ENCODE results near the gene PCP4. TPM values are rescaled to one million over a fixed set of nuclear protein-coding genes. Genes with fewer than 3 reads are reported as not detected.

Gene PCP4
- total and polyA plus RNA-seq, 2 donors (not counting 3 experiments of a cell fraction or from before 2014, with no cell fraction given), result not detected

- ChIA-PET CTCF (no interaction called here), POLR2A (no interaction called here)
- no peaks in the 10 kb centered on the region for H3K9me1 ChIP-seq (replicated peaks; ENCODE audit: control insufficient read depth, extremely low read depth, insufficient read depth, low read length)
- H3K4me1 ChIP-seq (ENCODE audit: control insufficient read depth, extremely low read depth, insufficient read depth, low read length), result no peaks in the 10 kb centered on the region
- no peaks in the 10 kb centered on the region for H4K20me1 ChIP-seq (replicated peaks; ENCODE audit: control insufficient read depth, extremely low read depth, insufficient read depth, low read length)
- H3K79me2 ChIP-seq (ENCODE audit: control insufficient read depth, insufficient read depth, low read length), result no peaks in the 10 kb centered on the region
- intact Hi-C loops (cut with micrococcal nuclease), result no loop called here
- no peak overlapping the region for H3K4me2 ChIP-seq (ENCODE audit: insufficient read depth, low read length)
- H3K27me3 ChIP-seq (ENCODE audit: control insufficient read depth in 2 of 2, insufficient read depth in 2 of 2, low read length in 2 of 2), result no peaks in the 10 kb centered on the region
- dilution Hi-C loops (cut with MboI; ENCODE audit: extremely low pct_ligation_motif_present, low sequenced_read_pairs), result no loop called here
- no TSS peak for BruUV-seq (replicated peaks)
- no peak overlapping the region for H3K4me3 ChIP-seq (replicated peaks in 1 of 3; ENCODE audit: insufficient read depth in 1 of 3, low read depth in 1 of 3, low read length in 3 of 3)
- DNase-seq (ENCODE audit: low read depth, low spot score) (no peak), FAIRE-seq (no peak)
- no peak overlapping the region for H3K9ac ChIP-seq (replicated peaks; ENCODE audit: extremely low read depth, insufficient read depth, low read length)
- H3K27ac ChIP-seq (ENCODE audit: insufficient read depth, low read depth, low read length), result no peak overlapping the region
- peaks cover 3% of the 10 kb centered on the region for H3K9me3 ChIP-seq (replicated peaks; ENCODE audit: control insufficient read depth, insufficient read depth, low read length)
- H3K36me3 ChIP-seq (ENCODE audit: control insufficient read depth in 2 of 2, extremely low read depth in 1 of 2, insufficient read depth in 2 of 2, low read length in 2 of 2), result no peaks in the 10 kb centered on the region
- TF ChIP-seq FOS (IDR thresholded peaks at IDR 0.05; ENCODE audit: borderline replicate concordance, insufficient read depth, low read length), result no peak
- TF ChIP-seq POLR2A (IDR thresholded peaks at IDR 0.05; ENCODE audit: low read depth, low read length), result no peak
- no peak for TF ChIP-seq EZH2 (IDR thresholded peaks at IDR 0.05; ENCODE audit: borderline replicate concordance, low read depth, low read length, severe bottlenecking)
- TF ChIP-seq MYC (IDR thresholded peaks at IDR 0.05; ENCODE audit: low read depth, low read length), result no peak
- no peak for TF ChIP-seq CTCF (IDR thresholded peaks at IDR 0.05; ENCODE audit: extremely low read depth in 1 of 2, insufficient read depth in 1 of 2, low read depth in 1 of 2, low read length in 2 of 2)
- TF ChIP-seq POLR2AphosphoS5 (IDR thresholded peaks at IDR 0.05; ENCODE audit: insufficient read depth, low read depth, low read length), result no peak
- no peak for TF ChIP-seq MAX (IDR thresholded peaks at IDR 0.05; ENCODE audit: insufficient read depth, insufficient read length)
- no peak for TF ChIP-seq JUN (IDR thresholded peaks at IDR 0.05; ENCODE audit: borderline replicate concordance, insufficient read depth, insufficient read length, low read depth)
- no peak for TF ChIP-seq GATA2 (IDR thresholded peaks at IDR 0.05; ENCODE audit: insufficient read depth, insufficient read length, low read depth, low read length)
- H2AFZ ChIP-seq (ENCODE audit: low read depth, low read length), result no peak overlapping the region
Observed at GRCh38 chr21:39881661-39882060, 14.4 kb downstream of the PCP4 start.

Measured in endothelial cell of umbilical vein (primary cell).